Vagina (tissue), 2 donors: ENCODE results near the gene NUFIP2.

Source experiments
- CTCF ChIP-seq, 3 experiments: fragments of 450-650 bp in 2 of 3; fragments of 200-600 bp in 1 of 3; sonication (generic) in 1 of 3; IDR thresholded peaks; one replicate each; pipeline ENCODE4 v1.5.1; 2017 to 2019; ENCODE audit warnings: antibody characterized with exemption in 3 of 3, mild to moderate bottlenecking in 2 of 3, moderate library complexity in 2 of 3
- POLR2A ChIP-seq, 2 donors: fragments of 450-650 bp; IDR thresholded peaks; one replicate each; pipeline ENCODE4 v1.6.1; 2017; ENCODE audit warnings: antibody characterized with exemption in 2 of 2, mild to moderate bottlenecking in 2 of 2, moderate library complexity in 2 of 2
- POLR2AphosphoS5 ChIP-seq, 2 donors: sonication (generic); formaldehyde crosslinking; IDR thresholded peaks; one replicate each; pipeline ENCODE4 v1.9.0; 2017; ENCODE audit warnings: antibody characterized with exemption in 2 of 2, mild to moderate bottlenecking in 2 of 2, low read depth in 1 of 2; ENCODE audit not compliant: insufficient read depth in 1 of 2

DNA sequence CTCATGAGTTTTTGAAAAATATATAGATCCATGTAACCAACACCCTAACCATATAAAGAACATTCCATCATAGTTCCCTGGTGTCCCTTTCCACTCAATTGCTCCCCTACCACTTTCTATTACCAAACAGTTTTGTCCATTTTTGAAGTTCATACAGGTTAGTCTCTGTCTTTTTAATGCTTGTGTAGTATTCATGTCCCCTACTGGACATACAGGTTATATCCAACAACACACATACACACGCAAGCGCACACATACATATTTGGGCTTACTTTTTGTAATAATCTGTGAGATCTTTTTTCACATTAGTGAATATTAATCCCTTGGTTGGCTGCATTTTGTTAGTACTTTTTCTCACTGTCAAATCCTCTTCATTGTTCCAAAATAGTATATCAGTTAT is 40.9 kb downstream of the NUFIP2 start:
- no peak for TF ChIP-seq POLR2AphosphoS5 (IDR thresholded peaks at IDR 0.05; ENCODE audit: insufficient read depth in 1 of 2, low read depth in 1 of 2)
- TF ChIP-seq CTCF (IDR thresholded peaks at IDR 0.05), result no peak
- no peak for TF ChIP-seq POLR2A (IDR thresholded peaks at IDR 0.05)
